Smooth muscle cell (in vitro differentiated cells): Measurements from ENCODE around the gene EMC7. TPM values are rescaled to one million over a fixed set of nuclear protein-coding genes. Genes with fewer than 3 reads are reported as not detected.
A peak's percentile ranks its signal among the peaks of the same experiment; 100 is the strongest.

ENCODE experiments used
- DNase-seq: peaks from one replicate; lab custom pipeline; 2025; ENCODE audit not compliant: unreplicated experiment; lab: John Stamatoyannopoulos, UW
- H2AFZ ChIP-seq: fragments of 200-600 bp; sonication (generic); 2 replicates; pipeline ENCODE4 v1.6.0; 2016; ENCODE audit warnings: antibody characterized with exemption, low read depth, mild to moderate bottlenecking
- H3F3A ChIP-seq: fragments of 200-600 bp; sonication (generic); 2 replicates; pipeline ENCODE4 v1.6.0; 2017; ENCODE audit warnings: antibody characterized with exemption, low read depth
- H3K27ac ChIP-seq: fragments of 200-600 bp; sonication (generic); 2 replicates; pipeline ENCODE4 v1.5.1; 2016; ENCODE audit warnings: low read depth, mild to moderate bottlenecking
- H3K27me3 ChIP-seq: fragments of 200-600 bp; sonication (generic); 2 replicates; pipeline ENCODE4 v1.6.1; 2016; ENCODE audit warnings: low read depth, mild to moderate bottlenecking
- H3K36me3 ChIP-seq: fragments of 200-600 bp; sonication (generic); 2 replicates; pipeline ENCODE4 v1.5.1; 2016; ENCODE audit warnings: low read depth
- H3K4me1 ChIP-seq: fragments of 200-600 bp; sonication (generic); 2 replicates; pipeline ENCODE4 v1.5.1; 2016; ENCODE audit warnings: low read depth
- H3K4me2 ChIP-seq: fragments of 200-600 bp; sonication (generic); 2 replicates; pipeline ENCODE4 v1.6.0; 2016; ENCODE audit warnings: mild to moderate bottlenecking
- H3K4me3 ChIP-seq: fragments of 200-600 bp; sonication (generic); 2 replicates; pipeline ENCODE4 v1.5.1; 2016; ENCODE audit warnings: mild to moderate bottlenecking
- H3K79me2 ChIP-seq: fragments of 200-600 bp; sonication (generic); 2 replicates; pipeline ENCODE4 v1.6.0; 2016; ENCODE audit warnings: low read depth, mild to moderate bottlenecking
- H3K9ac ChIP-seq: fragments of 200-600 bp; sonication (generic); 2 replicates; pipeline ENCODE4 v1.6.0; 2016; ENCODE audit warnings: low read depth
- H3K9me3 ChIP-seq: fragments of 200-600 bp; sonication (generic); replicated peaks from 2 replicates; pipeline ENCODE4 v1.5.1; 2016; ENCODE audit warnings: low read depth
- H4K20me1 ChIP-seq: fragments of 200-600 bp; sonication (generic); 2 replicates; pipeline ENCODE4 v1.6.0; 2016; ENCODE audit warnings: low read depth
- WGBS: methylation state at CpG from one replicate; pipeline ENCODE4 v1.1.7; 2016; ENCODE audit warnings: low lambda C conversion rate; 5-methylcytosine and 5-hydroxymethylcytosine counted together
- polyA plus RNA-seq: library from polyadenylated mRNA; unstranded; fragments of >200 nt; fragmentation: Nextera tagmentation; extraction: Ambion mirVana; gene quantifications from 2 replicates; pipeline ENCODE4 v1.2.1, GENCODE V29; 2016
- total RNA-seq: library from RNA; depleted of rRNA; stranded (reverse); fragments of >200 nt; gene quantifications from 2 replicates; pipeline ENCODE4 v1.2.3, GENCODE V29; 2014
- TF ChIP-seq, protein P1 (sequence below): fragments of 200-600 bp; sonication (generic); IDR thresholded peaks from 2 replicates; pipeline ENCODE4 v1.5.1; 2017; ENCODE audit warnings: borderline replicate concordance, mild to moderate bottlenecking, antibody characterized with exemption; ENCODE audit not compliant: insufficient read depth, poor library complexity, severe bottlenecking

The EMC7 gene
- total and polyA plus RNA-seq, 2 experiments from 2014 or later, result 84.2 to 218 TPM

GRCh38 chr15:34043813-34044212, 57.8 kb downstream of the EMC7 start:
- H3K27ac ChIP-seq, result no peak overlapping the region
- no peaks in the 10 kb centered on the region for H3K79me2 ChIP-seq
- H3K4me3 ChIP-seq, result no peak overlapping the region
- H3K36me3 ChIP-seq, result no peaks in the 10 kb centered on the region
- H2AFZ ChIP-seq, result no peak overlapping the region
- no peak for DNase-seq
- TF ChIP-seq, protein P1, sequence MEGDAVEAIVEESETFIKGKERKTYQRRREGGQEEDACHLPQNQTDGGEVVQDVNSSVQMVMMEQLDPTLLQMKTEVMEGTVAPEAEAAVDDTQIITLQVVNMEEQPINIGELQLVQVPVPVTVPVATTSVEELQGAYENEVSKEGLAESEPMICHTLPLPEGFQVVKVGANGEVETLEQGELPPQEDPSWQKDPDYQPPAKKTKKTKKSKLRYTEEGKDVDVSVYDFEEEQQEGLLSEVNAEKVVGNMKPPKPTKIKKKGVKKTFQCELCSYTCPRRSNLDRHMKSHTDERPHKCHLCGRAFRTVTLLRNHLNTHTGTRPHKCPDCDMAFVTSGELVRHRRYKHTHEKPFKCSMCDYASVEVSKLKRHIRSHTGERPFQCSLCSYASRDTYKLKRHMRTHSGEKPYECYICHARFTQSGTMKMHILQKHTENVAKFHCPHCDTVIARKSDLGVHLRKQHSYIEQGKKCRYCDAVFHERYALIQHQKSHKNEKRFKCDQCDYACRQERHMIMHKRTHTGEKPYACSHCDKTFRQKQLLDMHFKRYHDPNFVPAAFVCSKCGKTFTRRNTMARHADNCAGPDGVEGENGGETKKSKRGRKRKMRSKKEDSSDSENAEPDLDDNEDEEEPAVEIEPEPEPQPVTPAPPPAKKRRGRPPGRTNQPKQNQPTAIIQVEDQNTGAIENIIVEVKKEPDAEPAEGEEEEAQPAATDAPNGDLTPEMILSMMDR, result no peak
- H3K27me3 ChIP-seq, result no peaks in the 10 kb centered on the region
- peaks cover 6% of the 10 kb centered on the region for H3K4me1 ChIP-seq
- no peak overlapping the region for H3K9ac ChIP-seq
- peaks cover 6% of the 10 kb centered on the region for H3F3A ChIP-seq
- H3K9me3 ChIP-seq, result no peaks in the 10 kb centered on the region
- H3K4me2 ChIP-seq, result peak overlapping the region; percentile 23
- no peaks in the 10 kb centered on the region for H4K20me1 ChIP-seq
- WGBS, result 68% methylated on average over 2 of the region's 2 CpGs

DNA sequence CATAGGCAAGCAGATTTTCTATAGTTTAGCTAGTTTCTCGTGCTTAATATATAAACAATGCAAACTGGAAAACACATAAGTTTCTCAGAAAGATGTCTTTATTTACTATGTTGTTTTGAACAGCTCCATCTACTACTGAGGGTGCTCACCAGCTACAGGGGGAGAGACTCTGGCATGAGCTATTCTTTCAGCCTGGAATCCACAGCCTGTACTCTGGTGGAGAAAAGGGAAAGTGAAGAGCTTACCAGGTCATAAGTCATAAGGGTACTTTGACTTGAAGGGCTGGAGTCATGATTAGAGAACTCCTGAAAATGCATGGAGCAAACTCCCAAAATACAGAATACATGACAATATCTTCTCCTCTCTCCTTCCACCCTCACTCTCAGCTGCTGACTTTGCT, 58.3 kb downstream of the EMC7 start:
- peak overlapping the region; percentile 23 for H3K4me2 ChIP-seq
- WGBS, result 74% methylated on average over 1 of the region's 1 CpG
- H3K36me3 ChIP-seq, result no peaks in the 10 kb centered on the region
- no peak overlapping the region for H3K4me3 ChIP-seq
- H3F3A ChIP-seq, result peaks cover 3% of the 10 kb centered on the region
- H3K27ac ChIP-seq, result no peak overlapping the region
- no peaks in the 10 kb centered on the region for H3K27me3 ChIP-seq
- TF ChIP-seq, protein P1, result no peak
- H3K79me2 ChIP-seq, result no peaks in the 10 kb centered on the region
- H2AFZ ChIP-seq, result no peak overlapping the region
- H4K20me1 ChIP-seq, result no peaks in the 10 kb centered on the region
- peaks cover 6% of the 10 kb centered on the region for H3K4me1 ChIP-seq
- no peak overlapping the region for H3K9ac ChIP-seq
- no peaks in the 10 kb centered on the region for H3K9me3 ChIP-seq
- DNase-seq, result no peak

DNA sequence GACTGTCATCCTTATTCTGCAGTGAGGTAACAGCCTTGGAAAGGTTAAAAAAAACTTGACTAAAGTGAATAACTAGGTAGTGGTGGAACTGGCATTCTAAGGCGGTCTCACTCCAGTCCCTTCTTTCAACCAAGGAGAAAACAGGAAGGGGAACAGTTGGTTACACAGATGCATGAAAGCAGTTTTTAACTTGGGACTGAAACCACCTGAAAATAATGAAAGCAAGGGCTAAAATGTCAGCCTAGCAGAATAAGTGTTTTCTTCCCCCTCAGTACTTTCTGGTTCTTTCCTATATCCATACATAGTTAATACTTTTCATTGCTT, 61.9 kb downstream of the EMC7 start:
- H3K9me3 ChIP-seq, result no peaks in the 10 kb centered on the region
- peak overlapping the region; percentile 63 for H3K4me3 ChIP-seq
- peaks cover 6% of the 10 kb centered on the region for H3K4me1 ChIP-seq
- peaks cover 12% of the 10 kb centered on the region for H3K79me2 ChIP-seq
- H3K27me3 ChIP-seq, result no peaks in the 10 kb centered on the region
- H3F3A ChIP-seq, result no peaks in the 10 kb centered on the region
- no peak for DNase-seq
- 85% methylated on average over 1 of the region's 1 CpG for WGBS
- H3K4me2 ChIP-seq, result peak overlapping the region; percentile 89
- no peaks in the 10 kb centered on the region for H4K20me1 ChIP-seq
- peak overlapping the region; percentile 55 for H3K9ac ChIP-seq
- H3K27ac ChIP-seq, result peak overlapping the region; percentile 58
- TF ChIP-seq, protein P1, result no peak
- no peak overlapping the region for H2AFZ ChIP-seq
- H3K36me3 ChIP-seq, result no peaks in the 10 kb centered on the region

- 3% methylated on average over 52 of the region's 82 CpGs for WGBS
- H3F3A ChIP-seq, result no peaks in the 10 kb centered on the region
- peak within 1 kb of the TSS; percentile 89 for H3K4me2 ChIP-seq
- no peaks in the 10 kb centered on the region for H3K27me3 ChIP-seq
- peak within 1 kb of the TSS; percentile 58 for H3K27ac ChIP-seq
- peak within 1 kb of the TSS; percentile 73 for H2AFZ ChIP-seq
- peak within 1 kb of the TSS; percentile 61 for H3K9ac ChIP-seq
- H3K79me2 ChIP-seq, result peaks cover 12% of the 10 kb centered on the region
- H3K4me3 ChIP-seq, result peak within 1 kb of the TSS; percentile 63
- no peaks in the 10 kb centered on the region for H4K20me1 ChIP-seq
- H3K36me3 ChIP-seq, result no peaks in the 10 kb centered on the region
- TF ChIP-seq, protein P1, result no peak
- H3K4me1 ChIP-seq, result peaks cover 6% of the 10 kb centered on the region
- no peaks in the 10 kb centered on the region for H3K9me3 ChIP-seq
- DNase-seq, result peak; percentile 49
These were observed 62.5 kb downstream of the EMC7 start, which contains the start of gene AVEN for GRCh38 chr15:34038871-34039789. TSS of gene AVEN (minus strand) at chr15:34039204. CDS start at chr15:34039046, 158 bp downstream.
